Activated naive CD8-positive, alpha-beta T cell treated with anti-CD3 and anti-CD28 coated beads for 36 hours (primary cell): Measurements from ENCODE around the gene NPTN. TPM values are rescaled to one million over a fixed set of nuclear protein-coding genes. Genes with fewer than 3 reads are reported as not detected.
"Not testable (repeated sequence)": the region's sequence is repeated elsewhere in the genome, so short reads cannot be mapped to it uniquely, and the experiment has no call there.

Experiments
- DNase-seq: peaks from one replicate; pipeline ENCODE4 v3.0.0; 2021
- H3K27ac Mint-ChIP-seq: one replicate; pipeline ENCODE4 v1.8.0; 2022; ENCODE audit warnings: mild to moderate bottlenecking, moderate library complexity, mixed read lengths
- H3K27me3 Mint-ChIP-seq: one replicate; pipeline ENCODE4 v1.8.0; 2022; ENCODE audit warnings: mild to moderate bottlenecking, mixed read lengths
- H3K36me3 Mint-ChIP-seq: one replicate; pipeline ENCODE4 v1.8.0; 2021; ENCODE audit warnings: mild to moderate bottlenecking, mixed read lengths
- H3K4me1 Mint-ChIP-seq: one replicate; pipeline ENCODE4 v1.8.0; 2021; ENCODE audit warnings: mixed read lengths
- H3K4me3 Mint-ChIP-seq: one replicate; pipeline ENCODE4 v1.8.0; 2022; ENCODE audit warnings: mild to moderate bottlenecking, moderate library complexity, mixed read lengths
- H3K9me3 Mint-ChIP-seq: one replicate; pipeline ENCODE4 v1.8.0; 2022; ENCODE audit warnings: mixed read lengths
- total RNA-seq, 2 experiments: library from RNA; stranded (reverse); gene quantifications; one replicate each; pipeline ENCODE4 v1.2.3, GENCODE V29; 2021

NPTN gene
- total RNA-seq, 2 experiments from 2014 or later = 41.0 to 43.5 TPM

GRCh38 chr15:73650416-73651126, 17.4 kb upstream of the NPTN start:
- Mint-ChIP-seq H3K27ac (peak overlapping the region; percentile 85), H3K36me3 (peaks cover 3% of the 10 kb centered on the region), H3K4me3 (peak overlapping the region; percentile 41), H3K27me3 (peaks cover 27% of the 10 kb centered on the region), H3K4me1 (peaks cover 15% of the 10 kb centered on the region), H3K9me3 (peaks cover 7% of the 10 kb centered on the region)
- peak; percentile 3 for DNase-seq

- H3K4me1 Mint-ChIP-seq = peaks cover 15% of the 10 kb centered on the region
- H3K36me3 Mint-ChIP-seq = peaks cover 3% of the 10 kb centered on the region
- H3K27ac Mint-ChIP-seq = no peak overlapping the region
- H3K4me3 Mint-ChIP-seq = no peak overlapping the region
- H3K9me3 Mint-ChIP-seq = peaks cover 7% of the 10 kb centered on the region
- peaks cover 20% of the 10 kb centered on the region for H3K27me3 Mint-ChIP-seq
- DNase-seq = no peak
These were observed 14.8 kb upstream of the NPTN start for GRCh38 chr15:73648014-73648295.

GRCh38 chr15:73647259-73648013, 14.2 kb upstream of the NPTN start:
- peaks cover 7% of the 10 kb centered on the region for H3K9me3 Mint-ChIP-seq
- peaks cover 3% of the 10 kb centered on the region for H3K36me3 Mint-ChIP-seq
- peaks cover 15% of the 10 kb centered on the region for H3K4me1 Mint-ChIP-seq
- H3K27ac Mint-ChIP-seq = no peak overlapping the region
- no peak overlapping the region for H3K4me3 Mint-ChIP-seq
- H3K27me3 Mint-ChIP-seq = peaks cover 18% of the 10 kb centered on the region
- DNase-seq = no peak

- DNase-seq, H3K4me3 Mint-ChIP-seq, H3K27ac Mint-ChIP-seq, H3K4me1 Mint-ChIP-seq, H3K36me3 Mint-ChIP-seq, H3K9me3 Mint-ChIP-seq: not testable (repeated sequence)
- peaks cover 36% of the 10 kb centered on the region for H3K27me3 Mint-ChIP-seq
These were observed 6.3 kb upstream of the NPTN start for GRCh38 chr15:73639464-73639863.

GRCh38 chr15:73637527-73637926, 4.3 kb upstream of the NPTN start:
- Mint-ChIP-seq H3K27me3 (peaks cover 39% of the 10 kb centered on the region), H3K4me1 (peaks cover 15% of the 10 kb centered on the region), H3K36me3 (no peaks in the 10 kb centered on the region), H3K4me3 (no peak overlapping the region), H3K27ac (no peak overlapping the region), H3K9me3 (peaks cover 5% of the 10 kb centered on the region)
- DNase-seq = no peak

- peak overlapping the region; percentile 86 for H3K4me3 Mint-ChIP-seq
- H3K27me3 Mint-ChIP-seq = peaks cover 26% of the 10 kb centered on the region
- DNase-seq = no peak
- no peaks in the 10 kb centered on the region for H3K9me3 Mint-ChIP-seq
- peaks cover 46% of the 10 kb centered on the region for H3K4me1 Mint-ChIP-seq
- H3K36me3 Mint-ChIP-seq = no peaks in the 10 kb centered on the region
- H3K27ac Mint-ChIP-seq = peak overlapping the region; percentile 77
These were observed 854 bp upstream of the NPTN start for GRCh38 chr15:73633991-73634495.

- Mint-ChIP-seq H3K4me3 (peak overlapping the region; percentile 86), H3K27ac (peak overlapping the region; percentile 66), H3K9me3 (no peaks in the 10 kb centered on the region), H3K36me3 (peaks cover 3% of the 10 kb centered on the region), H3K27me3 (peaks cover 16% of the 10 kb centered on the region), H3K4me1 (peaks cover 54% of the 10 kb centered on the region)
- no peak for DNase-seq
These were observed 525 bp downstream of the NPTN start for GRCh38 chr15:73632670-73633058.

- H3K9me3 Mint-ChIP-seq = no peaks in the 10 kb centered on the region
- H3K36me3 Mint-ChIP-seq = peaks cover 3% of the 10 kb centered on the region
- H3K4me1 Mint-ChIP-seq = peaks cover 57% of the 10 kb centered on the region
- peak overlapping the region; percentile 66 for H3K27ac Mint-ChIP-seq
- DNase-seq = no peak
- peak overlapping the region; percentile 86 for H3K4me3 Mint-ChIP-seq
- peaks cover 10% of the 10 kb centered on the region for H3K27me3 Mint-ChIP-seq
These were observed 1.1 kb downstream of the NPTN start for GRCh38 chr15:73631915-73632669.

GRCh38 chr15:73630921-73631362, 2.2 kb downstream of the NPTN start:
- Mint-ChIP-seq H3K9me3 (no peaks in the 10 kb centered on the region), H3K27me3 (peaks cover 3% of the 10 kb centered on the region), H3K4me1 (peaks cover 57% of the 10 kb centered on the region), H3K4me3 (peak overlapping the region; percentile 26), H3K36me3 (peaks cover 3% of the 10 kb centered on the region), H3K27ac (no peak overlapping the region)
- no peak for DNase-seq

GRCh38 chr15:73629798-73630429, 3.3 kb downstream of the NPTN start:
- peaks cover 58% of the 10 kb centered on the region for H3K4me1 Mint-ChIP-seq
- H3K4me3 Mint-ChIP-seq = no peak overlapping the region
- H3K27me3 Mint-ChIP-seq = peaks cover 3% of the 10 kb centered on the region
- H3K9me3 Mint-ChIP-seq = no peaks in the 10 kb centered on the region
- H3K27ac Mint-ChIP-seq = no peak overlapping the region
- peaks cover 3% of the 10 kb centered on the region for H3K36me3 Mint-ChIP-seq
- DNase-seq = no peak

- no peak for DNase-seq
- Mint-ChIP-seq H3K4me1 (peaks cover 62% of the 10 kb centered on the region), H3K27me3 (peaks cover 3% of the 10 kb centered on the region), H3K36me3 (peaks cover 4% of the 10 kb centered on the region), H3K9me3 (no peaks in the 10 kb centered on the region), H3K27ac (no peak overlapping the region), H3K4me3 (no peak overlapping the region)
These were observed 4.0 kb downstream of the NPTN start for GRCh38 chr15:73628976-73629797.

- Mint-ChIP-seq H3K36me3 (peaks cover 4% of the 10 kb centered on the region), H3K27me3 (no peaks in the 10 kb centered on the region), H3K27ac (no peak overlapping the region), H3K4me3 (no peak overlapping the region), H3K4me1 (peaks cover 61% of the 10 kb centered on the region), H3K9me3 (no peaks in the 10 kb centered on the region)
- DNase-seq = no peak
These were observed 5.1 kb downstream of the NPTN start for GRCh38 chr15:73628102-73628501.

GRCh38 chr15:73626072-73626471, 7.1 kb downstream of the NPTN start:
- no peak overlapping the region for H3K4me3 Mint-ChIP-seq
- no peak overlapping the region for H3K27ac Mint-ChIP-seq
- H3K27me3 Mint-ChIP-seq = no peaks in the 10 kb centered on the region

GRCh38 chr15:73624530-73624929, 8.7 kb downstream of the NPTN start:
- no peaks in the 10 kb centered on the region for H3K27me3 Mint-ChIP-seq
- H3K4me1 Mint-ChIP-seq = peaks cover 58% of the 10 kb centered on the region
- no peak overlapping the region for H3K4me3 Mint-ChIP-seq
- H3K9me3 Mint-ChIP-seq = no peaks in the 10 kb centered on the region
- no peak overlapping the region for H3K27ac Mint-ChIP-seq
- no peak for DNase-seq
- H3K36me3 Mint-ChIP-seq = peaks cover 4% of the 10 kb centered on the region

More at GRCh38 chr15:73626072-73626471, 7.1 kb downstream of the NPTN start:
- Mint-ChIP-seq H3K36me3 (peaks cover 4% of the 10 kb centered on the region), H3K9me3 (no peaks in the 10 kb centered on the region), H3K4me1 (peaks cover 59% of the 10 kb centered on the region)
- no peak for DNase-seq
